Measurements from ENCODE around the gene CDH12.

CDH12 gene

DNA sequence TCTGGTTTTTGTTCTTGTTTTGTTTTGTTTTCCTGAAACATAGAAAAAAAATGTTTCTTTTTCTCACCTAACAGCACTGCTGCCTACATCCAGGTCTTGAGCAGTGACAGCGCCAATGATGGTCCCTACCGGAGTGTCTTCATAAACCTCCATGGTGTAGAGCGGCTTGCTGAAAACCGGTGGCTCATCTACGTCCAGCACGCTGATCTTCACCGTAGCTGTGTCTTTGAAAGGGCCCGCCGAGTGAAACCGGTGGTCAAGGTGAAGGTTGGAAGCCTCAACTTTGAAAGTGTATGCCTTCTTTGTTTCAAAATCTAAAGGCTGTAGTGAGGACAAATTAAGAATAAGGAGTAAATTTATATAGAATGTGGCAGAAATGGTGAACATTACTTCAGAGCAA is 1051.0 kb downstream of the CDH12 start:
- TF ChIP-seq, protein P1, sequence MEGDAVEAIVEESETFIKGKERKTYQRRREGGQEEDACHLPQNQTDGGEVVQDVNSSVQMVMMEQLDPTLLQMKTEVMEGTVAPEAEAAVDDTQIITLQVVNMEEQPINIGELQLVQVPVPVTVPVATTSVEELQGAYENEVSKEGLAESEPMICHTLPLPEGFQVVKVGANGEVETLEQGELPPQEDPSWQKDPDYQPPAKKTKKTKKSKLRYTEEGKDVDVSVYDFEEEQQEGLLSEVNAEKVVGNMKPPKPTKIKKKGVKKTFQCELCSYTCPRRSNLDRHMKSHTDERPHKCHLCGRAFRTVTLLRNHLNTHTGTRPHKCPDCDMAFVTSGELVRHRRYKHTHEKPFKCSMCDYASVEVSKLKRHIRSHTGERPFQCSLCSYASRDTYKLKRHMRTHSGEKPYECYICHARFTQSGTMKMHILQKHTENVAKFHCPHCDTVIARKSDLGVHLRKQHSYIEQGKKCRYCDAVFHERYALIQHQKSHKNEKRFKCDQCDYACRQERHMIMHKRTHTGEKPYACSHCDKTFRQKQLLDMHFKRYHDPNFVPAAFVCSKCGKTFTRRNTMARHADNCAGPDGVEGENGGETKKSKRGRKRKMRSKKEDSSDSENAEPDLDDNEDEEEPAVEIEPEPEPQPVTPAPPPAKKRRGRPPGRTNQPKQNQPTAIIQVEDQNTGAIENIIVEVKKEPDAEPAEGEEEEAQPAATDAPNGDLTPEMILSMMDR (IDR thresholded peaks at IDR 0.05; ENCODE audit: insufficient read depth, missing control alignments) = no peak
- DNase-seq (ENCODE audit: insufficient read length, low spot score) = no peak
- FAIRE-seq = no peak

DNA sequence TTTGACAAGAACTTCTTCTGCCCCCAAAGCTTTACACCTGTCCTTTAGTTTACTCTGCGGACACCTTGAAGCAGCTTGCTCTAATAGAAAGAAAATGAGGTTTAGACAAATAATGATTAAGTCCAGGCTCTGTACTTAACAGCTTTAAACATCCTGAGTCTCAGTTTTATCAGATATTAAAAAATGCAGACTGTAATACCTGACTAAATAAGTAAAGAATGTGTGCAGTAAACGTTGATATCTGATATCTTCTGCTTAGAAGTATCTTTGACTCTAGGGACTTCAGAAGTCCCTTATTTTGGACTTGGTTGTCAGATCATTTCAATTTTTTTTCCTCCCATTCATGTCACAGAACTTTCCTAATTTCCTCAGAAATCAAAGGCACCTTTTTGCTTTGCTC is 1060.4 kb downstream of the CDH12 start:
- FAIRE-seq (no peak), DNase-seq (ENCODE audit: insufficient read length, low spot score) (no peak)
- TF ChIP-seq, protein P1 (IDR thresholded peaks at IDR 0.05; ENCODE audit: insufficient read depth, missing control alignments) = no peak

DNA sequence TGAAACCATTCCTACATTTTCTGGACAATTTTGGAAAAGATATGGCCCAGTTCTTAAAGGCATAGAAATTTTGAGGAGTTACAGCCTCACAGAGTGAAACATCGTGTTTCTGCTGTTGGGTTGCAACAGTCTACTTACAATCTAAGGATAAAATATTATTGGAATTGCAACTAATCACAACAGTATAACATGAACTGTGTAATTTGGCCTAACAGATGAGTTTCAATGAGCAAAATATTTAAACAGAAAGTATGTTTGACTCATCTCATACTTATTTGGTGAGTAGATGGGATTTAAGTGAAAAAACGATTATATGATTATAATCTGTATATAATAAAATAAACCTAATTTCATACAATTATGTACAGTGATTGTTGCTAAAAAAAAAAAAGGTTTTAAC is 1061.8 kb downstream of the CDH12 start:
- FAIRE-seq (no peak), DNase-seq (ENCODE audit: insufficient read length, low spot score) (no peak)
- TF ChIP-seq, protein P1 (IDR thresholded peaks at IDR 0.05; ENCODE audit: insufficient read depth, missing control alignments) = no peak

DNA sequence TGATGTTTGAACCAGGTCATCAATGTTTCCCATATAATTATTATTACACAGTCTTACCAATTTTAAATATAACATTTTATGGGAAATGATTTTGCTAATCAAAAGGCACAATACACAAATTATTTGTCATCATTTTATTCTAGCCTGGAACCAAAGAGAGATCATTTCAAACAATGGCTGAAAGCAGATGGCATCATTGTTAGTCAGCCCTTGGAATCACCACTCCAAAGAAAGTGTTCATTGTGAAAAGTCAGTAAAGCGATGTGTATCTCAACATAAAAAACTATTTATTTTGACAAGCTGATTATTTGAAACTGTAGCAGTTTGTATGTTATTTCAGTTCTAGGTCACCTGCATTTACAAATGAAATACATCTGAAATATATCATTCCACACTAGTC is 1068.7 kb downstream of the CDH12 start:
- TF ChIP-seq, protein P1 (IDR thresholded peaks at IDR 0.05; ENCODE audit: insufficient read depth, missing control alignments) = no peak
- DNase-seq (ENCODE audit: insufficient read length, low spot score) (no peak), FAIRE-seq (no peak)

DNA sequence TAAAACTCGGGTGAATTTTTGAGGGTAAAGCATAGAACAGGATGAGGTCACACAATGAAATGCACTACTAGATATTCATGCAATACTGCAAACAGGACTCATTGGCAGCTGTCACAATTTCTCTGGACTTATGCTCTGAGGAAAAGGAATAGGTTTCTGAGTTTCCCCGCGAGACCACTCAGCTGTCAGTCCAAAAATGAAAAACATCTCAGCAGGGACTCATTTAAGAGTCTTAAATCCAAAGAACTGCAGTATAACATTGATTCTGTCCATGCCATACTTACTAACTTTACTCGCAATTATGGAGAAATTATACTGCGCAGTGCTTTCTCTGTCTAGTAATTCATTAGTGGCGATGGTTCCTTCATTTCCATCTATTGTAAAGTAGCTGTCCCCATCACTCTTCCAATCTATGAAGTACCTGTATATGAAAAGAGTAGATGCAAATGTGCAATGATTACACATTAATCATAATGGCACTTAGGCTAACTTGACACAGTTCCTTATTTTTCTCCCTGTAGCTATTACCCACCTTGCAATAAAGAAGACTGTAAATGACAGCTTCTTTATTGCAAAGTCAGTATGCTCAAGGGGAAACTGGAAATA is 1070.0 kb downstream of the CDH12 start:
- TF ChIP-seq, protein P1 (IDR thresholded peaks at IDR 0.05; ENCODE audit: insufficient read depth, missing control alignments) = no peak
- DNase-seq (ENCODE audit: insufficient read length, low spot score) = no peak
- no peak for FAIRE-seq

DNA sequence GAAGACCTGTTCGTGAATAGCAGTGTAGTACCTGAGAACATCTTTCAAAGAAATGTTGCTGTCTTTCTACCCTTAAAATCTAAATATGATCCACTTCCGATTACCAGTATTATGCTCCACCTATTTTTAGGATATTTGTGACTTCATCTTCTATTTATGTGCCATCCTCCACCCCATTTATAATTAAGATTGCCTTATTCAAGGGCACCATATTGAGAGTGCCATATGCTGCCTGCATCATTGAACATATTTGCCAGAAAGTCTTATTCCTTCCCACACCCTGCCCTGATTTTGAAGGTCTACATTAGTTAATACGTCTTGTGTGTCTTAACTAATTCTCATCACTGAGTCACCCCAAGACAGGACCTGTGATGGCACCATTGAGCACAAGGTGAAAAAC is 1076.7 kb downstream of the CDH12 start:
- TF ChIP-seq, protein P1 (IDR thresholded peaks at IDR 0.05; ENCODE audit: insufficient read depth, missing control alignments) = no peak
- no peak for DNase-seq (ENCODE audit: insufficient read length, low spot score)
- no peak for FAIRE-seq

DNA sequence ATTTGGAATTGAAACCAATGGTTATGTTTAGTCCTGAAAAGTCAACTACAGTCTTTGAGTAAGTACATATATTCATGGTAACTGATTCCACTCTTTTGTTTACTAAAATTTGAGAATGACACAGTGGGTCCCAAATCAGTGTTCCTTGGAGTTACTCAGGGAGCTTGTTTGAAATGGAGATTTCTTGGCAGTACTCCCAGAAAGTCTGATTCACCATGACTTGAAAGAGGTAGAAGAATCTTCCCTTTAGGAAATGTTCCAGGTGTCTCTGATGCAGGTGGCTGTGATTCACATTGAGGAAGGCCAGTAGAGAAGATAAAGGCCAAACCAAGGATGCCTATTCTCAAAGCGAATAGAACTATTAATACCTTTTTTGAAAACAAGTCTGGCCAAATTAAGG is 1078.3 kb downstream of the CDH12 start:
- FAIRE-seq (no peak), DNase-seq (ENCODE audit: insufficient read length, low spot score) (no peak)
- TF ChIP-seq, protein P1 (IDR thresholded peaks at IDR 0.05; ENCODE audit: insufficient read depth, missing control alignments) = no peak

All from D721Med (cell line).